NCI-H2196 (cell line): ENCODE results near the gene NFIX.
A peak's percentile ranks its signal among the peaks of the same experiment; 100 is the strongest.

Source experiments
- DNase-seq: peaks from one replicate; lab custom pipeline; 2025; ENCODE audit not compliant: unreplicated experiment; lab: John Stamatoyannopoulos, UW

NFIX gene

DNA sequence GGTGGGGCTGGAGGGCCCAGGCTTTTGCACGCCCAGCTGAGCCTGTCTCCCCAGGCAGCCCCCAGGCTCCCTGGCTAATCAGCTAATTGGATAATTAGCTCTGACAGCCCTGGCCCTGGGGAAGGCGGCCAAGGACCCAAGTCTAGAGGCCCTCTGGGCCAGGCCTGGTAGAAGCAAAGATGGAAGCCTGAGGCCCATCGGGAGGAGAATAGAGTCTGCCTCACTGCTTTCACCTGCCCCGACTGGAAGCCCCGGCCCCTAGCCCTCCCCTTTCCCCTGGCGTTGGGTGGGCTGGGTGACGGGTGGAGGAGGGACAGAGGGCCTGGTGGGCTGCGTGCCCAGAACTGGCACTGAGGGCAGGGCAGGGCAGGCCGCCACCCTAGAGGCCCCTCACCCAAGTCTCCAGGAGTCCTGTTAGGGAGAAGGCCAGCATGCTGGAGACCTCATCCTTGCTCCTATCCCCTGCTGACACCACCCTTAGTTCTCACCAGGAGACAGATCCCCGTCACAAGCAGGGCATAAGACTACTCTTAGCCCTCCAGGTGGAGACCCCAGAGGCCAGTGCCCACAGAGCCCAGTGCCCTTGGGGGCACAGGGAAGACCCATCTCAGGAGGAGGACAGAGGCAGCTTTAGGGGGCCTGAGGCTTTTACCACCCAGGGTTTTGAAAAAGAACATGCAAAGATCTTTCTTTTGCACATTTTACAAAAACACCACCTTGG lies 95.4 kb downstream of the NFIX start:
- no peak for DNase-seq

DNA sequence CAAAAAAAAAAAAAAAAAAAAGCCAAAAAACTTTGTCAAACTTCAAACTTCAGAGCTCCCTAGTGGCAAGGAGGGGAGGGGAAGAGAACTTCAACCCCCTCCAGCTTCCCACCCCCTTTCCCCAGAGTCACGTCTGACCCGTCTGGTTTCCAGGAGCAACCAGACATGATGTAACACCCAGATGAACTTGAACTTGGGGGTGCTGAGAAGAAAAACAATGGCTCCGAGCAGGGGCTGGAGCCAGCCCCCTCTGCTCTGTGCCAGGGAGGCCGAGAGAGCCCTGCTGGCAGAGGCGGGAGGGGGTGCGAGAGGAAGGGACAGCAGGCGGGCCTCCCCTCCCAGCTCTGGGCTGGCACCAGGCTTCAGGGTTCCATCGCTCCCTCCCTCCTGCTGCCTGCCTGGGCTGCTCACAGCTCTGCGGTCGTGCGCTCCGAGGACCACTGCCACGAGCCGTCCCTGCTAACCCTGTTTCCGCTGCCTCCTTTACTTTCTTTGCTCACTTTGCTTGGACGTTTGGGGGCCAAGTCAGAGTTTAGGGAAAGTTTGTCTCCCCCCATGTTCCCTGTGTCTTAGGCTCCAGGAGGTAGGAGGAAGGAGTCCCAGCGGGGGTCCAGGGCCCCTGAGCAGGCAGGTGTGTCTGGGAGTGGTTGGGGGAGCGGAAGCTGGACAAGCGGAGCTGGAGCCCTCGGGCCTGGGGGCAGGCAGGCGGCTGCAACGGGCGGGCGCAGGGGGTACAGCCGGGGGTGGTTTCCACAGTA lies 96.3 kb downstream of the NFIX start:
- DNase-seq, result no peak

- no peak for DNase-seq
Observed at GRCh38 chr19:13092158-13092543, 96.9 kb downstream of the NFIX start.

DNA sequence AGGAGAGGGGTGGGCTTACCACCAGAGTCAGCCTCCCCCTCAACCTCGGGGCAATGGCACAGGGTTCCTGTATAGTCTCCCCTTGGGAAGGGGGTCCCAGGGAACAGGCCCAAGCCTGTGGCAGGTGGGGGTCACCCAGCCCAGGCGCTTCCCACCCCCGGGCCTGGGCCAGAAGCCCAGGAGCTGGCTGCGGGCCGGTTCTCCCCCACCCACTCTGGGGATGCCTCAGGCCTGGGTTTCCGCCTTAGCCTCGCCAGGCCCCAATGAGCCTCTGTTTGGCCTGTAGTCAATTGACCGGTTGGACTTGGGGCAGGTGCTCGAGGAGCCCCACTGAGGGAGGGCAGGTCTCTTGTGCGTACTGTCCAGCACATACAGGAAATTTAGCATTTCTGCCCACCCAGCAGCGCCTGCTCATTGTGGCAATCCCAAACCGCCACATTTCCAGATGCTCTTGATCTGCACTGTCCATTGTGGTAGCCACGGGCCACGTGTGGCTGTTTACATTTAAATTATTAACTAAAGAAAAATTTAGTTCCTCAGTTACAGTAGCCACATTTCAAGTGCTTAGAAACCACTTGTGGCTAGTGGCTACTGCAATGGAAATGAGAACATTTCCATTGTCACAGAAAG lies 97.4 kb downstream of the NFIX start:
- no peak for DNase-seq

GRCh38 chr19:13093407-13094105 lies 98.3 kb downstream of the NFIX start:
- peak; percentile 85 for DNase-seq

- DNase-seq, result no peak
Observed at GRCh38 chr19:13094106-13094504, 98.8 kb downstream of the NFIX start.

DNA sequence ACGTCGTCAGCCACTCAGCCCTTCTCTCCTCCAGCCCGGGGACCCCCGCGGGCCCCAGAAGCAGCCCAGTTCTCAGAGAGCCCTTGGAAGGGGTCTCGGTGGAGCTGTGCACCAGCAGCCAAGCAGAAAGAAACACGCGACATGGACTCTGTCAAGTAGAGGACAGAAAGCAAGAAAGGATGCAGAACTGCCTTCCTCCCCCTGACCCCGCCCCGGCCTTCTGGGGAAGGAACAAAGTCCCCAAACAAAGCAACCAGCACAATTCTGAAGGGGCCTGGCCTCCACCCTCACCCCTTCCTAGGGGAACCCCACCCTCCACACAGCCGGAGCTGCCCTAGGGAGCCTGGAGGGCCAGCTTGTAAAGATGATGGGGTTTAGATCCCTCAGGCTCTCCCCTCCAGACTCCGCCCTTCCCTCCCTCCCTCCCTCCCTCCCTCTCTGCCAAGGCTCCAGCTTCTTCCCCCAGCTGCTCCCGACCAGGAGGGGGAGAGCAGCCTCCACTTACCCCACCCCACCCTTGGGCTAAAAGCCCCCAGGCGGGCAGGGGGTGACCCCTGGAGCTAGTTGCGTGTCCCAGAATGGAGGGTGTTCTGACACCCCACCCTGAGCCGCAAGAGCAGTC lies 99.6 kb downstream of the NFIX start:
- DNase-seq, result no peak

DNA sequence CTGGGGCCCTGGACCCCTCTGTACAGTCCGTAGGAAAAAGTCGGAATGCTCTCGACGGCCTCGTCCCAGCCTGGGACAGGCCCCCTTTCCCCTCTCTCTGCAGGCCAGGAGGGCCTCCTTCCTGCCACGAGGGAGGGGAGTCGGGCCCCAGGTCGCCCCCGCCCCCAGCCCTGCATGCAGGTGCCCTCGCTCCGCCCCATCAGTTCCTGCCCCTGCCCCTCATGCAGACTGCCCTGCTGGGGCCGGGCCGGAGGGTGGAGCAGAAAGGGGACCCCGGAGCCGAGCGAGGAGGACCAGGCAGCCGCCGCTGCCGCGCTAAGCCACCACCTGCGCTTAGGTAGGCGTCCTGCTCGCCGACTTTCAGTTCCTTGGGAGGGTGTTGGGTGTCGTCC lies 100.1 kb downstream of the NFIX start:
- DNase-seq, result no peak

DNA sequence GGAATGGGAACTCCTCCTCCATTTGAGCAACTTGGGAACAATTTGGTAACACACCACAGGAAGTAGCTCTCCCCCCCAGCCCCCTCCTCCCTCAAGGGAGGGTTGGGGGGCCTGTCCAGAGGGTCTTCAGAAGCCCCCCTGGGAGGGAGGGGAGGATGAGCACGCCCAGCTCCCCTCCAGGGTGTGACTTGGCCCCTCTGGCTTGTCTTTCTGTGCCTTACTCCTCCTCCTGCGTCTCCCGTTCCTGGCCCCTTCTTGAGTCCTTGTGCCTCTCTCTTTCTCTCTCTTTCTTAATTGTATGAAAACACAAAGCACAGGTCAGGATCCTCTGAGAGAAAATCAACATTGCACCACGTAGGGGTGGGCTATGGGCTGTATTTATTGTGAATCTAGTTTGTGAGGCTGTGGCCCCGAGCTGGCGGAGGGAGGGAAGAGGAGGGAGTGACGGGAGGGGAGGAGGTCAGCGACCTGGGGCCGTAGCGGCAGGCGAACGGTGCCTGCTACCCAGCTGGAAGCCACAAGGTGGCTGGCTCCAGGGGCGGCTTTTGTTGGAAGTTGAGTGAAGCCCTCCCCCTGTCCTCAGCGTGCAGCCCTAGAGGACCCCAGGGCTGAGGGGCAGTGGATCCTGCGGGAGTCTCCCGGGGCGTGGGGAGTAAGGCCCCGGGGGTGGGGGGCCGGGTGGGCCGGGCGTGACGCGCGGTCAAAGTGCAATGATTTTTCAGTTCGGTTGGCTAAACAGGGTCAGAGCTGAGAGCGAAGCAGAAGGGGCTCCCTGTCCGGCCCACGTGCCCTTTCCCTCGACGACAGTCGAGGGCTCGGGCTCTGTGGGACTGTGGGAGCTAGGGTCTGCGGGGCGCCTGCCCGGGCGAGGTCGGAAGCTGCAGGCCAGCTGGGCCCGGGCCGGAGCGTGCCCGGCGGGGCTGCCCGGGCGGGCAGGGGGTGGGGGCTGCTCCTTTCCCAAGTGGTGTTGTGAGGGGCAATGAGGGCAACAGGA lies 101.0 kb downstream of the NFIX start:
- DNase-seq, result no peak

DNA sequence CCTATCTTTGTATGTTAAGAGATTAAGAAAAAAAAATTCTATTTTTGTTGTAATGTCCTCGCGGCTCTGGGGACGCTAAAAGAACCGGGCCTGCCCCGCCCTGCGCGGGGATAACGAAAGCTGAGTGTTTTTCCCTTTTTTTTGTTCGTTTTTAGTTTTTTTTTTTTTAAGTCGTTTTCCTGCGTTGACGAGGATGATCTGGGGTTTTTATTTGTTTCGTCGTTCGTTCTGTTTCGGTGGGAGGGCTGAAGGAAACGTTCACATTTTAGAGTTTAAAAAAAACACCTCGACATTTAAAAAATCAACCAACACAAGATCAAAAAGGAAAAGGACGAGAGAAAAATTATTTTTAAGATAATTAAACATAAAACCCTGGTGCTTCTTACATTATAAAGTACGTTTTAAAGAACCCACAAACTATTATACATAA lies 101.8 kb downstream of the NFIX start:
- DNase-seq, result no peak

DNA sequence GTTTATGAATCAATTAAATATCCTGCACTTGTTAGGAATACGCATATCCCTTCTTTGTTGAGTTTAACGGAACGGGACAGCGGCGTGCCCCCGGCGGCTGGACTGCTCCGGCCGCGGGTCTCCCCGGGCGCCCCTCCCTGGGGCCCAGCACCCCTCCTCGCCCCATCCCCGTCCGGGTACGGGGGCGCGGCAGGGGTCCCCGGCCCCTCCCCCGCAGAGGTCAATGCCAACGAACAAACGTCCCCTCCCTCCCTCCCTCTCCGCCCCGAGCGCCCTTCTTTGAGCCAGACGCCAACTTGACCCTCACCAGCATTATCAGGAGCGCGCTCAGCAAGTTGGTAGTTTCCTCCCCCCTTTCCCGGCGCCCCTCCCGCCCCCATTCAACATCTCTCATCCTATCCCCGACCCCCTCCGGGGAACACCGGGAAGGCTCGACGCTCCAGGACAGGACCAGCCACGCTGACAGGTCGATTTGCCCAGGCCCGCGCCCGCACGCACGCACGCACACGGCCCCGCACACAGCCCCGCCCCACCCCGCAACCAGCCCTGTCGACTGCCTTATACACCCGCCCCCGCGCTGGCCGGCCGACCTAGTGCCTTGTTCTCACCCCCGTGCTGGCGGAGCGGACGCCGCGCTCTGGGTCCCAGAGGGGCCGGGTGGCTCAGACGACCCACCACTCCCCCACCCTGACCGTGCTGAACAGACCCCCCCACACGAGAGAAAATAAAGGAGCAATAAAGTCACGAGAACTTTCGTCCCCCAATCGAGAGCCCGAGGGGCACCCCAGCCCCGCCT lies 102.4 kb downstream of the NFIX start:
- no peak for DNase-seq

GRCh38 chr19:13098277-13099072 lies 103.2 kb downstream of the NFIX start:
- DNase-seq, result no peak

DNA sequence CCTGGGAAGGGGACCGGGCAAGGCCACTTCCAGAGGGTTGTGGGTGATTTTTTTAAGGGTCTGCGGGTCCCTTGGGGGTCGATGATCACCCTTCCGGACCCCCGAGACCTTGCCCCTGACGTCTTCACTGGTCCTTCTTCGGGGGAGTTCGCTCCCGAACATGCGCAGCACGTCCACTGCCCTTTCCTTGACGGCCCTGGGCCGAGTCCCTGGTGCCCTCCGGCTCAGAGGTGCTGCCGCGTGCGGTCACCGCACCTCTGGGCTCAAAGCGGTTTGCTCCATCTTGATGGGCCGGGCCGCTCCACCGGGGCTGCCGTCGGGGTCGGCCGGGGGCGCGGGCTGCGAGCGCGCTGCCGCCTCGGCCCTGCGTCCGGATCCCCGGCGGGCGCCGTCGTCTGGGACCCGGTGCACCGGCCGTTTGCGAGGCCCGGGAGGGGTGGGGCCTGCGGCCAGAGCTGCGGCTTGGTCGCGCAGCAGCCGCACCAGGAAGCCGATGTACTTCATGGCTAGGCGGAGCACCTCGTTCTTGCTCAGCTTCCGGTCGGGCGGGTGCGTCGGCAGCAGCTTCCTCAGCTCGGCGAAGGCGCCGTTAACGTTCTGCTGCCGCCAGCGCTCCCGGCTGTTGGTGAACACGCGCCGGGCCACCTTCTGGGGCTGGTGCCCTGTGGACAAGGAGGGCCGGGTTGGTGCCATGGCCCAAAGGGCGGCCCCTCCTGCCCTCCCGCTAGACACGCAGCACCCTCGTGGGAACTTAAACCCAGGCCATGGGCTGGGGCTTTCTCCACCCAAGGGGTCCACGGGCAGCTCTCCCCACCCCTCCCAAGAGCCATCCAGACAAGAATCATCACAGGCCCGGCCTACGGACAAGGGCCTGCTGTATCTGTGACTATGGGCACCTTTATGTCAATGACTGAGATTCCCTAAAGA lies 104.1 kb downstream of the NFIX start:
- peak; percentile 40 for DNase-seq

DNA sequence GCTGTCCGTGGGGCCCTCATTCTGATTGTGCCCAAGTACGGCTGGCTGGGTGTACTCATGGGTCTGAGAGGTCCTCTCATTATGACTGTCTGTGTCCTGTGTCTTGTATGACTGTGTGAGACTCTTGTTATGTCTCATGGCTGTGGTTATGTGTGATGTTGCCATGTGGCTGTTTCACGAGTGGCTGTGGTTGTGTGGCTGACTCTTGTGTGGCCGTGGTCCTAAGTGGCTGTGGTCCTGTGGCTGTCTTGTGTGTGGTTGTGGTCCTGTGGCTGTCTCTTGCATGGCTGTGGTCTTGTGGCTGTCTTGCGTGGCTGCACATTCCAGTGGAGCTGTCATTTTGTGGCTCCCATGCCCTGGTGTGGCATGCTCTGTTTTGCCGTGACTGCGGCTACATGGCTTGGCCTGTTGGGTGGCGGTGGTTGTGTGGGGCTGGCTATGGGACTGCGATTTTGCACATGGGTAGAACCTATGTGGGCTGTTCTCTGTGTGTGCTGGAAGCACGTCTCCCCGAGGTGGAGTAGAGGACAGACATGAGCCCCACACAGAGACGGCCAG lies 104.8 kb downstream of the NFIX start:
- DNase-seq, result no peak

GRCh38 chr19:13100841-13101589 lies 105.7 kb downstream of the NFIX start:
- DNase-seq, result no peak
